WTC11 (cell line): ENCODE data around the gene CLTCL1. TPM values are rescaled to one million over a fixed set of nuclear protein-coding genes. Genes with fewer than 3 reads are reported as not detected.

Source experiments
- ATAC-seq: fragments of 200-7000 bp; cut with Tn5 transposase; 2 replicates; pipeline ENCODE4 v1.10.0; 2021; ENCODE audit warnings: mild to moderate bottlenecking, moderate library complexity
- CTCF ChIA-PET: fragments of 300-600 bp; sonication (Branson Sonifier 250); formaldehyde crosslinking; loops from one replicate; lab custom pipeline; 2021; ENCODE audit warnings: antibody characterized with exemption; lab: Charles Lee
- POLR2A ChIA-PET: fragments of 350-600 bp; sonication (Branson Sonifier 250); formaldehyde crosslinking; loops from one replicate; lab custom pipeline; 2021; ENCODE audit warnings: antibody characterized with exemption; lab: Charles Lee
- DNase-seq: peaks from one replicate; pipeline ENCODE4 v3.0.0; 2021; ENCODE audit warnings: low spot score
- H3K27ac Mint-ChIP-seq: 2 replicates; pipeline ENCODE4 v1.8.0; 2021; ENCODE audit warnings: mixed read lengths
- H3K27me3 Mint-ChIP-seq: 2 replicates; pipeline ENCODE4 v1.8.0; 2021; ENCODE audit warnings: low read depth, mild to moderate bottlenecking, moderate library complexity, mixed read lengths
- H3K36me3 Mint-ChIP-seq: 2 replicates; pipeline ENCODE4 v1.8.0; 2021; ENCODE audit warnings: mixed read lengths
- H3K4me1 Mint-ChIP-seq: 2 replicates; pipeline ENCODE4 v1.8.0; 2022; ENCODE audit warnings: mixed read lengths
- H3K4me3 Mint-ChIP-seq: 2 replicates; pipeline ENCODE4 v1.8.0; 2021; ENCODE audit warnings: mild to moderate bottlenecking, moderate library complexity, mixed read lengths
- H3K9me3 Mint-ChIP-seq: 2 replicates; pipeline ENCODE4 v1.8.0; 2021; ENCODE audit warnings: mixed read lengths
- ARID4B ChIP-seq: sonication (generic); formaldehyde crosslinking; IDR thresholded peaks from 2 replicates; pipeline ENCODE4 v1.8.0; 2023; ENCODE audit warnings: missing genetic modification reagents, mild to moderate bottlenecking, borderline replicate concordance
- FOXK1 ChIP-seq: sonication (generic); formaldehyde crosslinking; IDR thresholded peaks from 2 replicates; pipeline ENCODE4 v1.8.0; 2022; ENCODE audit warnings: mild to moderate bottlenecking, moderate library complexity, missing genetic modification reagents
- GABPB1 ChIP-seq: sonication (generic); formaldehyde crosslinking; IDR thresholded peaks from 2 replicates; pipeline ENCODE4 v1.8.1; 2023; ENCODE audit warnings: mild to moderate bottlenecking, missing genetic modification reagents
- HMGXB4 ChIP-seq: sonication (generic); formaldehyde crosslinking; IDR thresholded peaks from 2 replicates; pipeline ENCODE4 v1.8.1; 2023; ENCODE audit warnings: mild to moderate bottlenecking, moderate library complexity, missing genetic modification reagents
- NR2C2 ChIP-seq: sonication (generic); formaldehyde crosslinking; IDR thresholded peaks from 2 replicates; pipeline ENCODE4 v1.8.0; 2022; ENCODE audit warnings: mild to moderate bottlenecking, missing genetic modification reagents
- OVOL2 ChIP-seq: fragments of 250-450 bp; sonication (Bioruptor Pico); IDR thresholded peaks from 2 replicates; pipeline ENCODE4 v1.9.0; 2021; ENCODE audit warnings: mild to moderate bottlenecking, borderline replicate concordance
- RORB ChIP-seq: fragments of 250-450 bp; sonication (Bioruptor Pico); IDR thresholded peaks from 2 replicates; pipeline ENCODE4 v1.9.0; 2021; ENCODE audit warnings: mild to moderate bottlenecking
- SMAD3 ChIP-seq: sonication (generic); formaldehyde crosslinking; IDR thresholded peaks from 2 replicates; pipeline ENCODE4 v1.8.0; 2022; ENCODE audit warnings: missing genetic modification reagents, mild to moderate bottlenecking, borderline replicate concordance
- SP1 ChIP-seq: sonication (generic); formaldehyde crosslinking; conservative IDR thresholded peaks from 2 replicates; pipeline ENCODE4 v1.8.1; 2022; ENCODE audit warnings: missing genetic modification reagents
- TCF7 ChIP-seq: sonication (generic); formaldehyde crosslinking; IDR thresholded peaks from 2 replicates; pipeline ENCODE4 v1.8.0; 2022; ENCODE audit warnings: mild to moderate bottlenecking, low read depth, missing genetic modification reagents, moderate library complexity
- ZBTB21 ChIP-seq: sonication (generic); formaldehyde crosslinking; IDR thresholded peaks from 2 replicates; pipeline ENCODE4 v1.8.1; 2023; ENCODE audit warnings: mild to moderate bottlenecking, missing genetic modification reagents, borderline replicate concordance
- ZNF425 ChIP-seq: fragments of 250-450 bp; sonication (Bioruptor Pico); conservative IDR thresholded peaks from 2 replicates; pipeline ENCODE4 v1.9.0; 2021; ENCODE audit warnings: mild to moderate bottlenecking
- total RNA-seq: library from RNA; stranded (reverse); gene quantifications from 3 replicates; pipeline ENCODE4 v1.2.3, GENCODE V29; 2021
- TF ChIP-seq, protein P1 (sequence below): sonication (generic); formaldehyde crosslinking; IDR thresholded peaks from 2 replicates; pipeline ENCODE4 v1.8.1; 2023; ENCODE audit warnings: mild to moderate bottlenecking, missing genetic modification reagents, moderate library complexity
- TF ChIP-seq, protein P2 (sequence below): sonication (generic); formaldehyde crosslinking; IDR thresholded peaks from 2 replicates; pipeline ENCODE4 v1.8.1; 2022; ENCODE audit warnings: missing genetic modification reagents, borderline replicate concordance
- TF ChIP-seq, protein P3 (sequence below): sonication (generic); formaldehyde crosslinking; IDR thresholded peaks from 2 replicates; pipeline ENCODE4 v1.8.1; 2023; ENCODE audit warnings: mild to moderate bottlenecking, missing genetic modification reagents
- TF ChIP-seq, protein P4 (sequence below): fragments of 250-450 bp; sonication (Bioruptor Pico); IDR thresholded peaks from 2 replicates; pipeline ENCODE4 v1.9.0; 2021; ENCODE audit warnings: mild to moderate bottlenecking, borderline replicate concordance

Gene CLTCL1
- total RNA-seq, 1 experiment from 2014 or later, result 15.5 TPM

GRCh38 chr22:19231986-19232385, 59.5 kb downstream of the CLTCL1 start:
- Mint-ChIP-seq H3K36me3 (peaks cover 39% of the 10 kb centered on the region), H3K4me3 (no peak overlapping the region), H3K27ac (no peak overlapping the region), H3K27me3 (no peaks in the 10 kb centered on the region), H3K4me1 (no peaks in the 10 kb centered on the region), H3K9me3 (no peaks in the 10 kb centered on the region)
- no peak for DNase-seq
- CTCF ChIA-PET, result interaction anchor here (0.8 to 0.9 kb wide), 2 partner anchors 55 to 398 kb away, joined by 3 read pairs; no protein-coding TSS in a partner anchor
- ATAC-seq, result no peak
- POLR2A ChIA-PET, result no interaction called here
- TF ChIP-seq GABPB1 (CRISPR knock-in tag) (no peak), NR2C2 (CRISPR knock-in tag) (no peak), SMAD3 (CRISPR knock-in tag) (no peak), TCF7 (no peak), HMGXB4 (no peak), RORB (CRISPR knock-in tag) (no peak)
- TF ChIP-seq, protein P1, sequence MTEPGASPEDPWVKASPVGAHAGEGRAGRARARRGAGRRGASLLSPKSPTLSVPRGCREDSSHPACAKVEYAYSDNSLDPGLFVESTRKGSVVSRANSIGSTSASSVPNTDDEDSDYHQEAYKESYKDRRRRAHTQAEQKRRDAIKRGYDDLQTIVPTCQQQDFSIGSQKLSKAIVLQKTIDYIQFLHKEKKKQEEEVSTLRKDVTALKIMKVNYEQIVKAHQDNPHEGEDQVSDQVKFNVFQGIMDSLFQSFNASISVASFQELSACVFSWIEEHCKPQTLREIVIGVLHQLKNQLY (CRISPR knock-in tag), result no peak
- TF ChIP-seq, protein P2, sequence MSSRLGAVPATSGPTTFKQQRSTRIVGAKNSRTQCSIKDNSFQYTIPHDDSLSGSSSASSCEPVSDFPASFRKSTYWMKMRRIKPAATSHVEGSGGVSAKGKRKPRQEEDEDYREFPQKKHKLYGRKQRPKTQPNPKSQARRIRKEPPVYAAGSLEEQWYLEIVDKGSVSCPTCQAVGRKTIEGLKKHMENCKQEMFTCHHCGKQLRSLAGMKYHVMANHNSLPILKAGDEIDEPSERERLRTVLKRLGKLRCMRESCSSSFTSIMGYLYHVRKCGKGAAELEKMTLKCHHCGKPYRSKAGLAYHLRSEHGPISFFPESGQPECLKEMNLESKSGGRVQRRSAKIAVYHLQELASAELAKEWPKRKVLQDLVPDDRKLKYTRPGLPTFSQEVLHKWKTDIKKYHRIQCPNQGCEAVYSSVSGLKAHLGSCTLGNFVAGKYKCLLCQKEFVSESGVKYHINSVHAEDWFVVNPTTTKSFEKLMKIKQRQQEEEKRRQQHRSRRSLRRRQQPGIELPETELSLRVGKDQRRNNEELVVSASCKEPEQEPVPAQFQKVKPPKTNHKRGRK (CRISPR knock-in tag), result no peak
- TF ChIP-seq, protein P3, sequence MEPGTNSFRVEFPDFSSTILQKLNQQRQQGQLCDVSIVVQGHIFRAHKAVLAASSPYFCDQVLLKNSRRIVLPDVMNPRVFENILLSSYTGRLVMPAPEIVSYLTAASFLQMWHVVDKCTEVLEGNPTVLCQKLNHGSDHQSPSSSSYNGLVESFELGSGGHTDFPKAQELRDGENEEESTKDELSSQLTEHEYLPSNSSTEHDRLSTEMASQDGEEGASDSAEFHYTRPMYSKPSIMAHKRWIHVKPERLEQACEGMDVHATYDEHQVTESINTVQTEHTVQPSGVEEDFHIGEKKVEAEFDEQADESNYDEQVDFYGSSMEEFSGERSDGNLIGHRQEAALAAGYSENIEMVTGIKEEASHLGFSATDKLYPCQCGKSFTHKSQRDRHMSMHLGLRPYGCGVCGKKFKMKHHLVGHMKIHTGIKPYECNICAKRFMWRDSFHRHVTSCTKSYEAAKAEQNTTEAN, result no peak

GRCh38 chr22:19229600-19229999, 61.9 kb downstream of the CLTCL1 start:
- no peak for DNase-seq
- H3K4me1 Mint-ChIP-seq, result no peaks in the 10 kb centered on the region
- H3K27ac Mint-ChIP-seq, result no peak overlapping the region
- CTCF ChIA-PET, result no interaction called here
- no peaks in the 10 kb centered on the region for H3K9me3 Mint-ChIP-seq
- H3K27me3 Mint-ChIP-seq, result no peaks in the 10 kb centered on the region
- POLR2A ChIA-PET, result no interaction called here
- H3K4me3 Mint-ChIP-seq, result no peak overlapping the region
- ATAC-seq, result no peak
- H3K36me3 Mint-ChIP-seq, result peaks cover 53% of the 10 kb centered on the region
- no peak for TF ChIP-seq SP1 (CRISPR knock-in tag)
- TF ChIP-seq ZBTB21, result no peak
- TF ChIP-seq, protein P4, sequence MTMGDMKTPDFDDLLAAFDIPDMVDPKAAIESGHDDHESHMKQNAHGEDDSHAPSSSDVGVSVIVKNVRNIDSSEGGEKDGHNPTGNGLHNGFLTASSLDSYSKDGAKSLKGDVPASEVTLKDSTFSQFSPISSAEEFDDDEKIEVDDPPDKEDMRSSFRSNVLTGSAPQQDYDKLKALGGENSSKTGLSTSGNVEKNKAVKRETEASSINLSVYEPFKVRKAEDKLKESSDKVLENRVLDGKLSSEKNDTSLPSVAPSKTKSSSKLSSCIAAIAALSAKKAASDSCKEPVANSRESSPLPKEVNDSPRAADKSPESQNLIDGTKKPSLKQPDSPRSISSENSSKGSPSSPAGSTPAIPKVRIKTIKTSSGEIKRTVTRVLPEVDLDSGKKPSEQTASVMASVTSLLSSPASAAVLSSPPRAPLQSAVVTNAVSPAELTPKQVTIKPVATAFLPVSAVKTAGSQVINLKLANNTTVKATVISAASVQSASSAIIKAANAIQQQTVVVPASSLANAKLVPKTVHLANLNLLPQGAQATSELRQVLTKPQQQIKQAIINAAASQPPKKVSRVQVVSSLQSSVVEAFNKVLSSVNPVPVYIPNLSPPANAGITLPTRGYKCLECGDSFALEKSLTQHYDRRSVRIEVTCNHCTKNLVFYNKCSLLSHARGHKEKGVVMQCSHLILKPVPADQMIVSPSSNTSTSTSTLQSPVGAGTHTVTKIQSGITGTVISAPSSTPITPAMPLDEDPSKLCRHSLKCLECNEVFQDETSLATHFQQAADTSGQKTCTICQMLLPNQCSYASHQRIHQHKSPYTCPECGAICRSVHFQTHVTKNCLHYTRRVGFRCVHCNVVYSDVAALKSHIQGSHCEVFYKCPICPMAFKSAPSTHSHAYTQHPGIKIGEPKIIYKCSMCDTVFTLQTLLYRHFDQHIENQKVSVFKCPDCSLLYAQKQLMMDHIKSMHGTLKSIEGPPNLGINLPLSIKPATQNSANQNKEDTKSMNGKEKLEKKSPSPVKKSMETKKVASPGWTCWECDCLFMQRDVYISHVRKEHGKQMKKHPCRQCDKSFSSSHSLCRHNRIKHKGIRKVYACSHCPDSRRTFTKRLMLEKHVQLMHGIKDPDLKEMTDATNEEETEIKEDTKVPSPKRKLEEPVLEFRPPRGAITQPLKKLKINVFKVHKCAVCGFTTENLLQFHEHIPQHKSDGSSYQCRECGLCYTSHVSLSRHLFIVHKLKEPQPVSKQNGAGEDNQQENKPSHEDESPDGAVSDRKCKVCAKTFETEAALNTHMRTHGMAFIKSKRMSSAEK (CRISPR knock-in tag), result no peak
- TF ChIP-seq FOXK1 (CRISPR knock-in tag), result no peak
- TF ChIP-seq OVOL2 (CRISPR knock-in tag), result no peak
- no peak for TF ChIP-seq ARID4B (CRISPR knock-in tag)
- no peak for TF ChIP-seq ZNF425 (CRISPR knock-in tag)
